MCF 10A (cell line): ENCODE measurements around the gene SNAPIN. TPM values are rescaled to one million over a fixed set of nuclear protein-coding genes. Genes with fewer than 3 reads are reported as not detected.
A peak's percentile ranks its signal among the peaks of the same experiment; 100 is the strongest.

Source experiments
- BruUV-seq: library from RNA; stranded (reverse); fragments of 400-500 nt; replicated peaks from 2 replicates; lab custom pipeline; 2021; lab: Mats Ljungman, UMichigan
- CTCF ChIA-PET: fragments of 300-600 bp; sonication (Branson Sonifier 250); formaldehyde crosslinking; extraction: SDS; loops from one replicate; lab custom pipeline; 2021; ENCODE audit warnings: antibody characterized with exemption, inconsistent platforms; lab: Yijun Ruan, JAX
- POLR2A ChIA-PET: fragments of 300-600, 350-650 bp; sonication (Branson Sonifier 250); formaldehyde crosslinking; extraction: SDS; loops from one replicate; lab custom pipeline; 2020; ENCODE audit warnings: antibody characterized with exemption, inconsistent platforms; lab: Yijun Ruan, JAX
- DNase-seq: peaks from one replicate; pipeline ENCODE4 v3.0.0-alpha.2; 2018; ENCODE audit not compliant: unreplicated experiment
- H3K27ac Mint-ChIP-seq: one replicate; pipeline ENCODE4 v1.8.0; 2022; ENCODE audit warnings: mild to moderate bottlenecking, low read depth, mixed read lengths; ENCODE audit not compliant: unreplicated experiment
- H3K27me3 Mint-ChIP-seq: one replicate; pipeline ENCODE4 v1.8.0; 2022; ENCODE audit warnings: mixed read lengths; ENCODE audit not compliant: insufficient read depth, unreplicated experiment
- H3K36me3 Mint-ChIP-seq: one replicate; pipeline ENCODE4 v1.8.0; 2022; ENCODE audit warnings: mild to moderate bottlenecking, moderate library complexity, mixed read lengths; ENCODE audit not compliant: insufficient read depth, unreplicated experiment
- H3K4me1 Mint-ChIP-seq: one replicate; pipeline ENCODE4 v1.8.0; 2022; ENCODE audit warnings: mixed read lengths; ENCODE audit not compliant: insufficient read depth, unreplicated experiment
- H3K4me3 Mint-ChIP-seq: one replicate; pipeline ENCODE4 v1.8.0; 2022; ENCODE audit warnings: mild to moderate bottlenecking, moderate library complexity, mixed read lengths; ENCODE audit not compliant: unreplicated experiment
- H3K9me3 Mint-ChIP-seq: one replicate; pipeline ENCODE4 v1.8.0; 2022; ENCODE audit warnings: mixed read lengths; ENCODE audit not compliant: unreplicated experiment
- intact Hi-C: fragments of 100-400 bp; cut with micrococcal nuclease; formaldehyde crosslinking; loops from 2 replicates; pipeline ENCODE4 v1.14.1; 2022
- total RNA-seq: library from RNA; stranded (reverse); gene quantifications from 2 replicates; pipeline ENCODE4 v1.2.3, GENCODE V29; 2022
- TF ChIP-seq, protein P1 (sequence below): fragments of 200-600 bp; IDR thresholded peaks from one replicate; pipeline ENCODE4 v1.8.0; 2022; ENCODE audit warnings: antibody characterized with exemption, mild to moderate bottlenecking; ENCODE audit not compliant: unreplicated experiment

Gene SNAPIN
- total RNA-seq, 1 experiment from 2014 or later: 63.7 TPM

DNA sequence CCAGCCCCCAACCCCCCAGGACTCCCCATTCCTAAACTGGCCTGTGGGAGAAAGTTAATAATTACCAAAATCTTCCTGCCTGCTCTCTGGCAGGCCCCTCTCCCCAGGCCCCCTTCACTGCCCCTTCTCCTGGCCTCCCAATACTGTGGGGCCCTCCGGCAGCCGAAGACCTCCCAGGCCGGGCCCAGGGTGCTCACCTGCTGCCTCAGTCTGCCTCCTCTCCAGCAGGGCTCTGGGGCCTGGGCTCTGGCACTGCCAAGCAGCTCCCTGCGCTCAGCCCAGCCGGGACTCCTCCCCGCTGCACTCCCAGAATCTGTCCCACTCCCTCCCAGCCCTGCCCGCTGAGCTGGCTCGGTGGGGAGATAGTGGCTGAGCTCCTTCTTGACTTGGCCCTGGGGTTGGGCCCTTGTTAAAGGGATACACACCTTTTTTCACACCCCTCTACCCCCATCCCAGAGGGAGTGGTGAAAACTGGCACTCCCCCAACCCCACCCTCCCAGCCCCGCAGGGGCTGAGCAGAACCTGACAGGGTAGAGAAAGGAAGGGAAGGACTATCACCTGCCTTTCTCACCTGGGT, 45.7 kb upstream of the SNAPIN start, which contains the start of gene S100A16:
Gene S100A16, minus strand, starts transcription at position 383 of the 577 bp plus-strand sequence. CDS start 4,986 bp downstream, outside the sequence.
- peak; percentile 98 for DNase-seq
- no TSS peak for BruUV-seq
- TF ChIP-seq, protein P1, sequence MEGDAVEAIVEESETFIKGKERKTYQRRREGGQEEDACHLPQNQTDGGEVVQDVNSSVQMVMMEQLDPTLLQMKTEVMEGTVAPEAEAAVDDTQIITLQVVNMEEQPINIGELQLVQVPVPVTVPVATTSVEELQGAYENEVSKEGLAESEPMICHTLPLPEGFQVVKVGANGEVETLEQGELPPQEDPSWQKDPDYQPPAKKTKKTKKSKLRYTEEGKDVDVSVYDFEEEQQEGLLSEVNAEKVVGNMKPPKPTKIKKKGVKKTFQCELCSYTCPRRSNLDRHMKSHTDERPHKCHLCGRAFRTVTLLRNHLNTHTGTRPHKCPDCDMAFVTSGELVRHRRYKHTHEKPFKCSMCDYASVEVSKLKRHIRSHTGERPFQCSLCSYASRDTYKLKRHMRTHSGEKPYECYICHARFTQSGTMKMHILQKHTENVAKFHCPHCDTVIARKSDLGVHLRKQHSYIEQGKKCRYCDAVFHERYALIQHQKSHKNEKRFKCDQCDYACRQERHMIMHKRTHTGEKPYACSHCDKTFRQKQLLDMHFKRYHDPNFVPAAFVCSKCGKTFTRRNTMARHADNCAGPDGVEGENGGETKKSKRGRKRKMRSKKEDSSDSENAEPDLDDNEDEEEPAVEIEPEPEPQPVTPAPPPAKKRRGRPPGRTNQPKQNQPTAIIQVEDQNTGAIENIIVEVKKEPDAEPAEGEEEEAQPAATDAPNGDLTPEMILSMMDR: no peak
- no peaks in the 10 kb centered on the region for H3K9me3 Mint-ChIP-seq
- peak within 1 kb of the TSS; percentile 94 for H3K27ac Mint-ChIP-seq
- H3K4me3 Mint-ChIP-seq: peak within 1 kb of the TSS; percentile 90
- ChIA-PET POLR2A (interaction anchor here (0.5 to 46.1 kb wide), 40 partner anchors 3 to 795 kb away, joined by 3 to 1272 read pairs (median 7); partner anchors contain the start of genes CHTOP, CREB3L4, GATAD2B and ILF2), CTCF (interaction anchor here (0.6 to 11.8 kb wide), 20 partner anchors 10 to 374 kb away, joined by 3 to 214 read pairs (median 4); partner anchors contain the start of genes CHTOP, RAB13, S100A1 and S100A13)
- peaks cover 30% of the 10 kb centered on the region for H3K36me3 Mint-ChIP-seq
- peaks cover 80% of the 10 kb centered on the region for H3K4me1 Mint-ChIP-seq
- H3K27me3 Mint-ChIP-seq: no peaks in the 10 kb centered on the region
- intact Hi-C loops: loop anchor here (1.0 kb wide), 1 partner anchor 21 kb away; the partner anchor contains the start of gene CHTOP

DNA sequence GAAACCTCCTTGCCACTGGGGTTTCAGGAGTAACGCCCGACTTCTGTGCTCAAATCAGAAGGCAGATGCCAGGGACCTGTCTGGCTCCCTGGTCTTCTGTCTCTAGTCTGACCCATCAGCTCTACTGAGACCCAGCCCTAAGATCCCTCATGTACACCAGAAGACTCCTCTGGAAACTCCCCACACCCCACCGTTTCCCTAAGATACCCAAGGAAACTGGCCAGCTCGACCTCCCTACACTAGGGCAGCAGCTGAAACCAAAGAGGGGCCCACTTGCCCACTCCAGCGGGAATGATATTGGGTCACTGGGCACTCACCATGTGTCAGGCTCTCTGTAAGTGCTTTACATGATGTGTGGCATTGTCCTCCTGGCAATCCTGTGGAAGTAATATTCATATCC, 45.1 kb upstream of the SNAPIN start:
- Mint-ChIP-seq H3K9me3 (no peaks in the 10 kb centered on the region), H3K4me1 (peaks cover 79% of the 10 kb centered on the region), H3K27me3 (no peaks in the 10 kb centered on the region), H3K36me3 (peaks cover 25% of the 10 kb centered on the region), H3K4me3 (peak overlapping the region; percentile 90), H3K27ac (peak overlapping the region; percentile 94)
- BruUV-seq: no TSS peak
- no peak for DNase-seq
- CTCF ChIA-PET: interaction anchor here (0.6 to 11.8 kb wide), 12 partner anchors 14 to 373 kb away, joined by 3 to 214 read pairs (median 6); partner anchors contain the start of genes RAB13, S100A1 and S100A13
- TF ChIP-seq, protein P1: no peak
- POLR2A ChIA-PET: interaction anchor here (0.6 to 46.1 kb wide), 30 partner anchors 2 to 354 kb away, joined by 3 to 1272 read pairs (median 9); partner anchors contain the start of genes CHTOP, CREB3L4, GATAD2B and ILF2
- intact Hi-C loops: loop anchor here (1.0 kb wide), 1 partner anchor 21 kb away; the partner anchor contains the start of gene CHTOP

DNA sequence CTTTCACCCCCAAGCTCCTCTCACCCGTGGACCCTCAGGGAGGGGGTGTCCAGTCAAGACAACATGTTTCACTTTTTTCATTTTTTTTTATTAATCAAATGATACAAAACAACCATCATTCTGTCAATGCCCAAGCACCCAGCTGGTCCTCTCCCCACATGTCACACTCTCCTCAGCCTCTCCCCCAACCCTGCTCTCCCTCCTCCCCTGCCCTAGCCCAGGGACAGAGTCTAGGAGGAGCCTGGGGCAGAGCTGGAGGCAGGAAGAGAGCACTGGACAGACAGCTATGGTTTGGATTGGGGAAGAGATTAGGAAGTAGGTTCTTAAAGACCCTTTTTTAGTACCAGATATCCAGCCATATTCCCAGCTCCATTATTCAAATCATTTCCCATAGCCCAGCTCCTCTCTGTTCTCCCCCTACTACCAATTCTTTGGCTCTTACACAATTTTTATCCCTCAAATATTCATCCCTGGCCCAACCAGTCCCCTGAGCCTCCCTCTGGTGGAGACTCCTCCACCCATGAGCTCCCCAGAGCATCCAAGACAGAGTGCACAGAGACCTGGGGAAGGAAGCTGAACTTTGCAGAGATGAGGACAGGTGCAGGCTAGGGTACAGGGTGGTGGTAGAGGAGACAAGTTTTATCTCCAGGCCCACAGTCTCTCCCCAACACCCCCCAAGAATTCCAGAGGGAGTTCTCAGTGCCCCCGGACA, 44.2 kb upstream of the SNAPIN start:
- POLR2A ChIA-PET: interaction anchor here (0.7 to 46.1 kb wide), 23 partner anchors 1 to 372 kb away, joined by 3 to 1272 read pairs (median 6); partner anchors contain the start of genes CHTOP, ILF2, RAB13 and S100A1
- CTCF ChIA-PET: interaction anchor here (0.7 to 11.8 kb wide), 18 partner anchors 11 to 372 kb away, joined by 3 to 214 read pairs (median 4); partner anchors contain the start of genes RAB13, S100A1 and S100A13
- no TSS peak for BruUV-seq
- peak; percentile 30 for DNase-seq
- Mint-ChIP-seq H3K9me3 (no peaks in the 10 kb centered on the region), H3K27me3 (no peaks in the 10 kb centered on the region), H3K27ac (peak overlapping the region; percentile 94), H3K4me3 (peak overlapping the region; percentile 90), H3K36me3 (peaks cover 30% of the 10 kb centered on the region), H3K4me1 (peaks cover 70% of the 10 kb centered on the region)
- intact Hi-C loops: no loop called here
- TF ChIP-seq, protein P1: no peak
